HG02642 (cell line): ENCODE results near the gene ZNF33B.
"Not testable (repeated sequence)": the region's sequence is repeated elsewhere in the genome, so short reads cannot be mapped to it uniquely, and the experiment has no call there.

Experiments
- ATAC-seq: cut with Tn5 transposase; IDR thresholded peaks from one replicate; pipeline ENCODE4 v1.9.1; 2021; ENCODE audit warnings: mild to moderate bottlenecking; ENCODE audit not compliant: unreplicated experiment, poor library complexity

Gene ZNF33B

DNA sequence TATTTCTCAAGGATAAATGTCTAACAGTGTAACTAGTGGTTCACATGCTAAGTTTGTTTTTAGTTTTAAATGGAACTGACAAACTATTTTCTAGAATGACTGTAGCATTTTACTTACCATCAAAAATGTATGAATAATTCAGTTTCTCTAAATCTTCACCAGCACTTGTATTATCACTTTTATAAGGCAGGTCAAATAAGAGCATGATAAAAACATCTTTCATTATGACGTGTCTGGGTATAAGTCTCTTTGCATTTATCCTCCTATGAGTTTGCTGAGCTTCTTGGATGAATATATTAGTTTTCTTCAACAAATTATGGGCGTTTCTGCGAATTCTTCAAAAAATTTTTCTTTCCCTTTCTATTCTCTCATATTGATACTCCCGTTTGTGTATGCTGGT is 19.9 kb downstream of the ZNF33B start:
- no peak for ATAC-seq

DNA sequence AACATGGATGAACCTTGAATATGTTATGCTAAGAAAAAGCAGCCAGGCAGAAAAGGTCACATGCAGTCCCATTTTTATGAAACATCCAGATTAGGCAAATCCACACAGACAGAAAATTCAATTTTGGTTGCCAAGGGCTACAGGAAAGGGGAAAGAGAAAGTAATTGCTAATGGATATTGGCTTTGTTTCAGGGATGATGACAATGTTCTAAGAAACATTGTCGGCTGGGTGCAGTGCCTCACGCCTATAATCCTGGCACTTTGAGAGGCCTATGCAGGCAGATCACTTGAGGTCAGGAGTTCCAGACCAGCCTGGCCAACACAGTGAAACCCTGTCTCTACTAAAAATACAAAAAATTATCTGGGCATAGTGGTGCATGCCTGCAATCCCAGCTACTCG is 23.0 kb downstream of the ZNF33B start:
- no peak for ATAC-seq

DNA sequence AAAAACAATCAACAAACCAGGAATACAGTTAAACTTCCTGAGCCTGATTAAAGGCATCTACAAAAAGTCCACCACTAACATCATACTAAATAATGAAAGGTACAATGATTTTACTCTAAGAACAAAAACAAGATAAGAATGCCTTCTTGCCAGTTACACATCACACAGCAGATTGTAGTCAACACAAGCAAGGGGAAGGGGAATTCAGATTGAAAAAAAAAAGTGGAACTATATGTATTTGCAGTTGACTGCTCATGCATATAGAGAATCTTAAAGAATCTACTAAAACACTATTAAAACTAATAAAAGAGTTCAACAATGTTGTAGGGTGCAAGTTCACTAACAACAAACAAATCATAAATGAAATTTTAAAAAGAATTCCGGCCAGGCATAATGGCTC is 28.5 kb downstream of the ZNF33B start:
- ATAC-seq: no peak

DNA sequence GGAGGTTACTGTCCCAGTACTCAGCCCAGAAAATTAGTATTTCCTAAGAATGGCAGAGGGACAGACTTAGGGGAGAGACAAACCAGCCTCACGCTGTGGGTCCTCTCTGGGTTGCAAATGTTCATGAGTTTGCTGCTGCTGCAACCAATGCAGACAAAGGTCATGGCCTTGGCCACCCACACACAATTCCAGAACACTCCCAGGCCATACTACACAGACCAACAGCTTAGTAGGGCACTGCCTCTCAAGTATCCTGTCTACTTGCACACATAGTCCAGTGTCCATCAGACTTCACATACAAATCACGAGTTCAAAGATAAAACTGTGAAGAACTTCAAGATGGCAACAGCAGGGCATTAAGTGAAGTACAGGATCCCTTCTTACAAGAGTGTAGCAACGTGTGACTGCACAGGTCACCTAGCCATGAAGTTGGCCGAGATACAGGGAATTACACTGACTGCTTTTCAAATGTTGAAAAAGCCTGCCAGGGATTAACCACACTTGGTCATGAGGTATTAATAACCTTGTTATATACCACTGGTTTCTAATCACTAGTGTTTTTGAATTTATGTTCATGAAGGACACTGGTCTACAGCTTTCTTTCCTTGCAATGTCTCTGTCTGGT is 40.0 kb downstream of the ZNF33B start:
- ATAC-seq: no peak

DNA sequence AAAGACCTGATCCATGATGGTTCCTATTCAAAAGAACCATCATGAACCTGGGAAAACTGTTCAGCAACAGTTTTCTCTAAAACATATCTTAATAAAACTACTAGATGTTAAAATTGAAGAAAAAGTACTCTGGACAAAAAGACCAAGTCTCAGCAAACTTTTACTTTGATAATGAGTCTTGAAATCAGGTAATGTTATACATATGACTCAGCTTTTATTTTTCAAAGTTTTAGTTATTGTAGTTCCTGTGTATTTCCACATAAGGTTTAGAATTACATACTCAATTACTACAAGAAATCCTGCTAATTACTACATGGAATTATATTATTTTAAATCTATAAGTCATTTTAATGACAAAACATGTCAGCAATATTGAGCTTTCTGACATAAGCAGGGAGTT is 42.2 kb downstream of the ZNF33B start:
- no peak for ATAC-seq

DNA sequence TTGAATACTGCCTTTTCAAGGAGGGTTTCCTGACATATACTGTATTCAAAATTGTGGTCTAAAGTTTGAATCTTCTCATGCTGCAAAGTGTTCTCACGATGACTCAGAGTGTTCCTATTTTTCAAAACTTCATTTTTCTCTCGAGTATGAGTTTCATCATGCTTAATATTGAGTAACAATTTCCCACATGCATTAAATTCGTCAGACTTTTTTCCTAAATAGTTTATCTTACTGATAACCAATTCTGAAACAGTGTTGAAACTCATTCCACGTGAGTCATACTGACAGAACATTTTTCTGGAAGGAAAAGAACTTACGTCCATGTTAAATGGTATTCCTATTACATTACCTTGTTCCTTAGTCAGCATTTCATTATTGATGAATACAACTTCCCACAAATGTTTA is 44.1 kb downstream of the ZNF33B start:
- no peak for ATAC-seq

DNA sequence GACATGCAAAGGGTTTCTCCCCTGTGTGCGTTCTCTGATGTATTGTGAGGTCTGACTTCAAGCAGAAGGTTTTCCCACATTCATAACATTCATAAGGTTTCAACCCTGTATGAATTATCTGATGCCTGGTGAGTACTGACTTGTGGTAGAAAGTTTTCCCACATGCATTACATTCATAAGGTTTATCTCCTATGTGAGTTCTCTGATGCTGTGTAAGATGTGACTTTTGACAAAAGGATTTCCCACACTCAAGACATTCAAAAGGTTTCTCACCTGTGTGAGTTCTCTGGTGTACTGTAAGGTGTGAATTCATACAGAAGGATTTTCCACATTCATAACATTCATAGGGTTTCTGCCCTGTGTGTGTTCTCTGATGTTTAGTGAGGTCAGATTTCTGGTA is 45.1 kb downstream of the ZNF33B start:
- ATAC-seq: no peak

DNA sequence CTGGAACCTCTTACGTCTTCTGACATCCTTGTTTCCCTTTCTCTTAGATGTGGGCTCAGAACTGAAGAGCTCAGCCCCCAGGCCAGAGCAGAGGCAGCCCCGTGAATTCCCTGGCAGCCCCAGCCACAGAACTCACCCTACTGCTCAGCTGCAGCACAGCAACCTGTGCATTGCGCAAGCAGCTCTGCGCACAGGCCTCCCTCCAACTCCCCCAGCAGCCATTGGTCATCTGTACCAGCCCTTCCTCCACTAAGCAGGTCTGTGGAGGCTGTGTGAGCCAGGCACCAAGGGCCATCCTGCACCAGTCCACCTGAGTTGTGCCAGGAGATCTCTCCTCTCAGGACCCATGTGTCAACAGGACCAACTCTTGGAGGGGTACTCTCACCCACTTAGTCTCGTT is 54.5 kb downstream of the ZNF33B start:
- ATAC-seq: no peak

DNA sequence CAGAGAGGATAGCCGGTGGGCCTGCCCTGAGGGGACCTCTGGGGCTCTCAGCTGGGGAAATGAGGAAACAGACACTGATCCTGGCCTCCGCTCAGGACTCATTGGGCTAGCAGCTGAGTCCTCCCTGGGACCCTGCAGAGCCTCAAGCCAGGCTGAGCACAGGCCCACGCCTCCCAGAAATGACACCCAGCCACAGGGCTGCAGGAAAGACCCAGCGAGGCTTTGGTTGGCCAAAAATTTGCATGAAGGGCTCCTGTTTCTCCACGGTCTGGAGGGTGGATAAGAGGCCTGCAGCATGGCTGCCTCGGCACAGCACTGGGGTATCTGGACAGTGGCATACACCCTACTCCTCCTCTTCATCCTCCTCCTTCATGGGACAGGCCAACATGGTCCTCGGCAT is 60.4 kb downstream of the ZNF33B start:
- ATAC-seq: no peak

DNA sequence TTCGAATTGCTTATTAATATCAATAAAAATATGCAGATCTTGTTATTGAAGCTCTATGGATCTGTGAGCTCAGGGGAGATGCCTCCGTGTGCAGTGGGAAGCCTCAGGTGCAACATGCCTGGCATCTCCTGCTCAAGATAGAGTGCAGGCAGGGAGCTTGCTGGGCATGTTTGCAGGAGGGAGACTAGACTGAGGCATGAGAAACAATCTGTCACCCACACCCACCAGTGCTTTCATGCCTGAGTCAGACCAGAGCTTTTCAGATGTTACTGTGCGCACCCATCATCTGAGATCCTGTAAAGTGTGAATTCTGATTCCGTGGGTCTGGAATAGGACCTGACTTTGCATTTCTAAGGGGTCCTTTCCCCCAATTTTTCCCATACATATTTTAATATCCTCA is 62.0 kb downstream of the ZNF33B start:
- no peak for ATAC-seq

DNA sequence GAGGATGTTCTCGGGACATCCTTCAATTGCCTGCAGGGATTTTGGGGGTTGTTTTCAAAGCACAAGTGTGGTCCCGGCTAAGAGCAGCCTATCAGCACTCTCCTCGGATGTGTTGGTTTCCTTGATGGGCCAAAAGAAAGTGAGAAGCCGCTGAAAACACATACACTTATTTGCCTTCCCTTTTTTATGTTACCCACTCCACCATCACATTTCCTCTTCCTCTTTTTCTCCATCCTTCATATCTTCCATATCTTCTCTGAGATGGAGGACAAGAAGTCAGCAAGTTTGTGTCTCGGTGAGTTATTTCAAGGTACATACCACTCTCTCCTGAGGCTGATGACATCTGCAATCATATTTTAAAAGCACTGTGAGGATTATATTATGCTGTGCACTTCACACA is 64.0 kb downstream of the ZNF33B start:
- ATAC-seq: no peak

DNA sequence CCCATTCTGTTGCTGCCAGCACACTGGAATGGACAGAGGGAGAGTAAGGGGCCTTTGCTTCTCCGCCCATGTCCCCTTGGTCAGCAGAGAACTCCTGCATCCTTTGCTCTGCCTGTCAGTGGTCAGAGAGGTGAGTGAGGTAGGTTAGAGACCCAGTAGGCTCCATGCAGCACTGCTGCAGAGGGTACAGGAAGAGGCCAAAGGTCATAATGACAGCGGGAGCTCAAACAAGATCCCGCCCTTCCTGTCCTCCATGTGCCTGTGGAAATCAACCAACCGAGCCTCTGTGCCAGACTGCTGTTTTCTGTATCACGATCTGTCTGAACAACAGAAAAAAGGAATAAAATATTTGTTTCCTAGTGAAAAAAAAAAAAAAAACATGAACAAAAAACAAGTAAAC is 81.4 kb downstream of the ZNF33B start:
- ATAC-seq: no peak

DNA sequence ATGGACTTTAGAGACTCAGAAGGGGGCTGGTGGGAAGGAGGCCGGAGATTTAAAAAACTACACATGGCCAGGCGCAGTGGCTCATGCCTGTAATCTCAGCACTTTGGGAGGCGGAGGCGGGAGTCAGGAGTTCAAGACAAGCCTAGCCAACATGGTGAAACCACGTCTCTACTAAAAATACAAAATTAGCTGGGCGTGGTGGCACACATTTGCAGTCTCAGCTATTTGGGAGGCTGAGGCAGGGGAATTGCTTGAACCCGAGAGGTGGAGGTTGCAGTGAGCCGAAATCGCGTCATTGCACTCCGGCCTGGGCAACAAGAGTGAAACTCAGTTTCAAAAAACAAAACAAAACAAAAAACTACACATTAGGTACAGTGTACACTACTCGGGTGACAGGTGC is 84.8 kb downstream of the ZNF33B start:
- not testable (repeated sequence) for ATAC-seq

DNA sequence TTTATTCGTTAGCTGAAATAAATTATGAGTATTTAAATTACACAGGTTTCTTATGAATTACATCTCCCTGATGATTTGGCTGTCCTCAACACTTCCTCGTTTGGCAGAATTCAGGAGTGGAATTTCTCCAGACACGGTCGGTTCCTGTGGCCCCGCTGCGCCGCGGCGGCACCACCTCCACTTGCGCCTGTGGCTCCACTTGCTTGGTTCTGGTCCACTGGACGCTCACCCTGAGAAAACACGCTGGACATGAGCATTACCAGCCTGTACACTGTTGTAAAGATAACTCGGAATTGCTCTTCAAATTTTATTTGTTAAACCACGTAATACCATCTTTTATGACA is 85.3 kb downstream of the ZNF33B start:
- ATAC-seq: peak; percentile 30

DNA sequence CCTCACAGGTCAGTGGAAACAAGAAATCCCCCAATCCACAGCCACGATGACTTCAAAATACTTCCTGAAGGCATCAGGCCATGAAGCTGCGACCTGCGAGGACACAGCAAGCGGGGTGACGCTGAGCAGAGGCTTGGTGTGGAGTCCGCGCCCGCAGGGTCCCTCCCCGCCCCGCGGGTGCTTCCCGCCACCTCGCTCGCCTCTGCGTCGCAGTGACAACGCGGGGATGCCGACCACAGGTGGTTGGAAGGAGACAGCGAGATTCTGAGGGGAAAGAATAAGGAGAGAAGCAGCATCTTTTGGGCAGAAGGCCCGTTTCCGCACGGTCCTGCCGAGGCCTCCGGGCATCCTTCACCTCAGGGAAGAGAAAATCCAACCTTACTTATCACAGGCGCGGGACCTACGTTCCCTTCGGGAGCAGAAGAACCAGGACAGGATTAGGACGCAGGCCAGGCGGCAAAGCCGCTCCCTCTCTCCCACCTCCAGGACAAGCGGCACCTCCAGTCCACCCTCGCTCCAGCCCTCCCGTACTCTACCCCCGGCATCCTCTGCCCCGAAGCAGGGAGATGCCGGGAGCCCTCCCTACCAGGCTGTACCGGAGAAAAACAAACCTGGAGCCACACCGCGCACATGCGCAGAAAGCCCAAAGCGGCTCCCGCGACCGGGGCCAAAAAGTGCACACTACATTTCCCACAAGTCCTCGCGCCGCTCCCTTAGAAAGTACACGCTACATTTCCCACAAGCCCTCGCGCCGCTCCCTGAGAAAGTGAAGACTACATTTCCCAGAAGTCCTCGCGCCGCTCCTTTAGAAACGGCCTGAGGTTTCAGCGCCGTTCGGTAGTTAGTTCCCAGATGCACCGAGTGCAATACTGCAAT is 85.9 kb downstream of the ZNF33B start:
- ATAC-seq: peak; percentile 93

DNA sequence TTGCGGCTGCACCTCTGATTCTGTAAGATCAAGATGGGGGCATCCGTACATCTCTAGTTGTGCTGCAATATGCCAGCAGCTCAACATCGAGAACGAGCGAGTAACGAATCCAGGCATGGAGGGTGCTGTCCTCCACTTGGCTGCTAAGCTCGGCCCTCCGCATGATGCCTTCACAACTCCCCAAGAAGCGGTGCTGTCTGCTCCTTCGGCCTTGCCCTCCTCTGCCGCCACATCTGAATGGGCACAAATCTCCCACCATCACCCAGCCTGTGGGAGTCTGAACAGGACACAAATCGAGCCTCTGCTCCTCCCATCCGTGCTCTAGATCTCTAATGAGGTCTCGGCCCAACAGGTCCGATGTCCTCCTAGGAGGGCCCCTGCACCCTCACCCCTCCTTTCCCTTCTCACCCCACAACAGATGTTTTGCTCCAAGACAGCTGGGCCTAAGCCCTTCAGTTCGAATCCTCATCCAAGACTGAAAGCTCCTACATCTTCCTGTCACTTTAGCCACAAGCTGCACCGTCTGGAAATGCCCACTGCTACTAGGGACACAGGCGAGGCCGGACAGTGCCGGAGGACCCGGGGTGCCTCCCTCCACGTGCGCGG is 86.7 kb downstream of the ZNF33B start:
- ATAC-seq: no peak

DNA sequence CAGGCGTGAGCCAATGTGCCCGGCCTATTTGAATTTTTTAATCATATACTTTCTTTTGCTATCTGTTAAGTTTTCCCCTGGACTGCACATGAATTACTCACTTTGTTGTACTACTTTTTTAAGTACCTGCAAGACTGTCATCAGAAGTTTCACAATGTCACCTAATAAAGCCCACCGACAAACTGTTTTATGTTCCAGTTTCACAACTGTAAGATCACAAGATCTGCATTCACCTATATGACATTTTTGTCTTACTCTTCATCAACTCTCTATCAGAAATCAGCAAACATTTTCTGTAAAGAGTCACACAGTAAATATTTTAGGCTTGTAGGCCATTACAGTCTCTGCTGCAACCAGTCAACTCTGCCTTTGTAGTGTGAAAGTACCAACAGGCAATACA is 88.5 kb downstream of the ZNF33B start:
- no peak for ATAC-seq

DNA sequence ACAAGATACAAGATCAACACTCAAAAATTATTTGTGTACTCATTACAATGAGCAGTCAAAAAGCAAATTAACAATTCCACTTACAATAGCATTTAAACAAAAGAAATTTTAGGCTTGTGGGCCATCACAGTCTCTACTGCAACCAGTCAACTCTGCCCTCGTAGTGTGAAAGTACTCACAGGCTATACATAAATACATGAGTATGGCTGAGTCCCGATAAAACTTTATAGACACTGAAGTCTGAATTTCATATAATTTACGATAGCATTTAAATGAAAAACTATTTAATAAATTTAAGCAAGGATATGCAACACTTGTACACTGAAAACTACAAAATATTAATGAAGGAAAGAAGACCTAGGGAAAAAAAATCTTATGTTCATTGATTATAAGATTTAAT is 90.1 kb downstream of the ZNF33B start:
- no peak for ATAC-seq

DNA sequence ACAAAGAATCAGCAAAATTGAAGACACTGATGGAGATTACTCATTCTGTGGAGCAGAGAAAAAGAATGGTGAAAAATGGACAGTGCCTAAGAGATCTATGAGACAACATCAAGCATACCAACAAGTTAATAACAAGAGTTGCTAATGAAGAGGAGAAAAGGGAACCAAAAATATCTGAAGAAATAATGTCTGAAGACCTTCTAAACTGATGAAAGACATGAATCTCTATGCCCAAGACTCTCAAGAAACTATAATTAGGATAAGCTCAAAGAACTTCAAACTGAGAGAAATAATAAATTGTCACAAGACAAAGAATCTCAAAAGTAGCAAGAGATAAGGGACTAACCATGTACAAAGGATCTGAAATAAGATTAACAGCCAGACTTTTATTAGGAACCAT is 93.4 kb downstream of the ZNF33B start:
- ATAC-seq: no peak

DNA sequence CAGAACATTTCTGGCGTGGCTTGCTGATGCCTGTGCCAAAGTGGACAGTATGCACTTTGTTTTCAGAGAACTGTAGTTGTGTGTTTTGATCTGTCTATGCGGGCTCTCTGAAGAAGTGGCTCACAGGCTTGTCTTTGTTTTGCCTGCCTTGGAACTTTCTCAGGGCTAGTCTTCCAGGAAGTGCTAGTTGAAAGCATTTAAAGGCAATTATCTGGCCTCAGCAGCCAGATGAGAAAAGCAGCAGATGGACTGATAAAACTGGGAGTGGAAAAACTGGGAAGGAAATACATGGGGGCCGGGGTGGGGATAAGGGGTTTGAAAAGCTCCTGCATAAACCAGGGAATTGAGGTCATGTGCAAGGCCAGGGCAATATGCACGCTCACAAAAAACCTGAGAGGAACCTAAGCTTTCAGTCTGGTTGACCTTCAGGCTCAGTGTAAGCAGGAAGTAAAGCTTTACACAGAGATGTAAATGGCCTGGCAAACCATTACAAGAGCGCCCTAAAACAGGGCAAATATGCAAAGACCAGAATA is 94.5 kb downstream of the ZNF33B start:
- no peak for ATAC-seq
